Esophagus muscularis mucosa (tissue), 3 donors: ENCODE data around the gene GSTM2.

Experiments used
- CTCF ChIP-seq, 3 experiments: fragments of 200-600 bp in 2 of 3; fragments of 450-650 bp in 1 of 3; sonication (generic) in 2 of 3; IDR thresholded peaks; one replicate each; pipeline ENCODE4 v1.5.1; 2017 to 2019; ENCODE audit warnings: antibody characterized with exemption in 3 of 3, mild to moderate bottlenecking in 2 of 3, moderate library complexity in 1 of 3
- POLR2A ChIP-seq: fragments of 450-650 bp; IDR thresholded peaks from one replicate; pipeline ENCODE4 v1.6.1; 2017; ENCODE audit warnings: antibody characterized with exemption, moderate library complexity, mild to moderate bottlenecking, low read depth
- POLR2AphosphoS5 ChIP-seq, 2 donors: sonication (generic); formaldehyde crosslinking; IDR thresholded peaks; one replicate each; pipeline ENCODE4 v1.6.1; 2017; ENCODE audit warnings: antibody characterized with exemption in 2 of 2

GRCh38 chr1:109714661-109715372 lies 47.0 kb downstream of the GSTM2 start:
- TF ChIP-seq CTCF (IDR thresholded peaks at IDR 0.05) (no peak), POLR2AphosphoS5 (IDR thresholded peaks at IDR 0.05) (no peak), POLR2A (no peak)
